BLaER1 treated with 17β-estradiol and CSF1 and Interleukin-3, amounts not matched to agents 10 nM and 100 nM (cell line): ENCODE results near the gene STEAP3.
A peak's percentile ranks its signal among the peaks of the same experiment; 100 is the strongest.

ENCODE experiments used
- H3K27ac ChIP-seq, 11 experiments: shearing (Covaris generic); formaldehyde crosslinking; 2 replicates each; pipeline ENCODE4 v1.8.1; 2022
- H3K27me3 ChIP-seq, 11 experiments: shearing (Covaris generic); formaldehyde crosslinking; 2 replicates each; pipeline ENCODE4 v1.8.1; 2022
- H3K36me3 ChIP-seq, 11 experiments: shearing (Covaris generic); formaldehyde crosslinking; 2 replicates each; pipeline ENCODE4 v1.8.1; 2022
- H3K4me1 ChIP-seq, 10 experiments: shearing (Covaris generic); formaldehyde crosslinking; 2 replicates each; pipeline ENCODE4 v1.8.1; 2022
- H3K4me2 ChIP-seq, 11 experiments: shearing (Covaris generic); formaldehyde crosslinking; 2 replicates each; pipeline ENCODE4 v1.8.1; 2022
- H3K4me3 ChIP-seq, 10 experiments: shearing (Covaris generic); formaldehyde crosslinking; 2 replicates each; pipeline ENCODE4 v1.8.1; 2022
- H3K9ac ChIP-seq, 11 experiments: shearing (Covaris generic); formaldehyde crosslinking; 2 replicates each; pipeline ENCODE4 v1.8.1; 2022
- H3K9me3 ChIP-seq, 11 experiments: shearing (Covaris generic); formaldehyde crosslinking; replicated peaks in 1 of 11; 2 replicates each; pipeline ENCODE4 v1.8.1; 2022
- H4K20me1 ChIP-seq, 11 experiments: shearing (Covaris generic); formaldehyde crosslinking; 2 replicates each; pipeline ENCODE4 v1.8.1; 2022
- Cebpa-rat ChIP-seq, 11 experiments: shearing (Covaris generic); IDR thresholded peaks; 2 replicates each; pipeline ENCODE4 v1.8.1; 2022

The STEAP3 gene

DNA sequence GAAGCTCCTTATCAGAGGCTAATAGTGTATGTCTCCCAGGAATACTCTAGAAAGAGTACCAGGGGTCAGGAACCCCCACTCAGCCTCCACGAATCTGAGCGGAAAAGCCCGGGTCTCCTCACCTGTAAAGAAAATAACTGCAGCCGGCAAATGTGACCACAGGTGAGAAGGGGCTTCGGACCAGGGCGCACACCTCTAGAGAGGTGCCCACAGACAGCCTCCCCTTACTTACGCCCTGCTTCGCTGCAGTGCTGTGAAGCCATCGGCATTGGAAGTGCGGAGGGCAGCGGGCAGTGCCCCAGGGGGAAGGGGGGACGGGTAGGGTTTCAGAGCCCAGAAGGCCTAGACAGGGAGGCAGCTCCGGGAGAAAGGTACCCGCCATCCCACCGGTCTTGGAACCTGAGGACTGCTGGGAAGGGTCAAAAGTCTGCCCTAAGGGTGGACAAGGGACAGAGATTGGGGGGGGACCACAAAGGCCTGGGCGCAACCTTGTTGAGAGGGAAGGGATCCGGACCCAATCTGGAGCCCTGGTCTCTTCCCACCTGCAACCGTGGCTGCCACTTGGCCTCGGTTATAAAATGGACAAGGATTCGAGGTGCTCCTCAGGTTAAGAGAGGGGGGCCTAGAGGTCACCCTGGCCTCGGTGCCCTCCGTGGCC lies 642 bp upstream of the STEAP3 start:
- peaks cover 20 to 38% (median 31%) of the 10 kb centered on the region in 10 experiments for H3K4me1 ChIP-seq
- peaks cover 0 to 8% (median 0%) of the 10 kb centered on the region in 11 experiments; a peak in 3 of 22 replicates for H3K36me3 ChIP-seq
- H3K27ac ChIP-seq = peak overlapping the region in 10 of 11 experiments; percentile 47 to 84 (median 70); a peak in 13 of 22 replicates
- no peak for TF ChIP-seq Cebpa-rat (IDR thresholded peaks at IDR 0.05)
- H3K9me3 ChIP-seq = no peaks in the 10 kb centered on the region
- peak overlapping the region; percentile 56 to 90 (median 73) for H3K4me3 ChIP-seq
- H3K4me2 ChIP-seq = peak overlapping the region; percentile 84 to 100 (median 97)
- peaks cover 0 to 5% (median 0%) of the 10 kb centered on the region in 11 experiments; a peak in 1 of 22 replicates for H3K27me3 ChIP-seq
- H3K9ac ChIP-seq = peak overlapping the region; percentile 69 to 84 (median 81); a peak in 21 of 22 replicates
- peaks cover 0 to 36% (median 0%) of the 10 kb centered on the region in 11 experiments; a peak in 8 of 22 replicates for H4K20me1 ChIP-seq

DNA sequence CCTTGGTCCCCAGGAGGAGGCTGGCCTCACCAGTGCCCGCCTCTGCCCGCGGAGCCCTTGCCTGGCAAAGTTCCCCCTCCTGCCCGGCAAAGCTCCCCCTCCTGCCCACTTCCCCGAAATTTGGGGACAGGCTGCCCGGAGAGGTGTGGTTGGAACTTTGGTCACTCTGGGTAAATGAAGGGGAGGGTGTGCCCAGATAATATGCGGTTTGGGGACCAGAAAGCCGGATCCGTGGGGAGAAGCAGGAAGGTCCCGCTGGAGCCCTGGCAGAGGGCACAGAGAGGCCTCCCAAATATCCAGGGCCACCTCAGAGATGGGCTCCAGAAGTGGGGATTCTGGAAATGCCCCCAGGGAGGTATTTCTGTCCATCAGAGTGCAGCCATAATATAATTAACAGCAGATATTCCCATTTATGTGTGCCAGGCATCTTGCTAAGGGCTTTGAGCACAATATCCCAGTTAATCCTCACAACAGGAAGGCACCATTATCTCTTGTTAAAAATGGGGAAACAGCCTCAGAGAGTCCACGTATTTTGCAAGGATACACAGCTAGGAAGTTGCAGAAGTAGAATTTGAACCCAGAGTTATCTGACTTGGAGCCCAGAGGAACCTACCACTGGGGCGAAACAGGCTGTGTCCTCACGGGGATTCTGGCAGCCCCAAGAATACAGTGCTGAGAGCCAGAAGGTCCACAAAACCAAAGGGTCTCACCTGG lies 914 bp downstream of the STEAP3 start:
- Histone ChIP-seq H3K4me1 (peaks cover 12 to 31% (median 24%) of the 10 kb centered on the region in 10 experiments), H3K4me2 (peak overlapping the region; percentile 84 to 100 (median 97)), H3K9me3 (no peaks in the 10 kb centered on the region), H4K20me1 (peaks cover 0 to 52% (median 0%) of the 10 kb centered on the region in 11 experiments; a peak in 8 of 22 replicates), H3K4me3 (peak overlapping the region; percentile 56 to 90 (median 73)), H3K36me3 (peaks cover 0 to 8% (median 0%) of the 10 kb centered on the region in 11 experiments; a peak in 5 of 22 replicates), H3K9ac (peak overlapping the region; percentile 69 to 84 (median 81)), H3K27ac (peak overlapping the region in 10 of 11 experiments; percentile 47 to 84 (median 70); a peak in 20 of 22 replicates), H3K27me3 (peaks cover 0 to 5% (median 0%) of the 10 kb centered on the region in 11 experiments; a peak in 1 of 22 replicates)
- TF ChIP-seq Cebpa-rat (IDR thresholded peaks at IDR 0.05) = no peak

DNA sequence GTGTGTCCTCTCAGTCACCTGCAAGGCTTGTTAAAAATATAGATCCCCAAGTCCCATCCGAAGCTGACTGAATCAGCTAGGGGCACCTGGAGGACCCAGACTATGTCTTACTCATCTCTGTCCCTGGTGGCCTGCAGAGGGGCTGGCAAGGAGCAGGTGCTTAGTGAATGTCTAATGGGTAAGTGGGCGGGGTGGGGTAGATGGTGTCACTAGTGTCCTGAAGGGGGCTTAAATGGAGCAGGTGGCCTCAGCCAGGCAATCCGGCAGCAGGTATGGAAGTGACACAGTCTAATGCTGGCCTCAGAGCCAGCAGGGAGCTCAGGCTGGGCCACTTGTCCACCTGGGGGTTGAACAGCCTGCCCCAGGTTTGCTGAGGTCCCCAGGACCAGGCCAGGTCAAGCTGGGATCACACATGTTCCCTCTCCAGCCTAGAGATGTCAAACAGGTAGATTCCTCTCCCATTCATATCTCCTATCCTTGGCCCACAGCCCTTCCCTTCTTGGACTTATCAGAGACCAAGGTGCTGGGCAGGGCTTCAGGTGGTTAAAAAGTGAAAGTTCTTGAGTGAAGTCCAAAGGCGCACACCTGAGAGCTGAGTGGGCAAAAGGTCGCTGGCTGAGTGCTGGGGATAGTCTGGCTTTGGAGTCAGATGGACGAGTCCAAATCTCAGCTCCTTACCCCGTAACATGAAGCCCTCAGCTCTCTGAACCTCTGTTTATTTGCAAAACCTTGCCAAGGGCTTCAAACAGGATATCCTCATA lies 1.7 kb downstream of the STEAP3 start:
- H3K4me2 ChIP-seq = peak overlapping the region in 10 of 11 experiments; percentile 84 to 100 (median 96); a peak in 16 of 22 replicates
- H3K27me3 ChIP-seq = peaks cover 0 to 5% (median 0%) of the 10 kb centered on the region in 11 experiments; a peak in 1 of 22 replicates
- no peak overlapping the region for H3K9ac ChIP-seq
- peaks cover 0 to 59% (median 0%) of the 10 kb centered on the region in 11 experiments; a peak in 9 of 22 replicates for H4K20me1 ChIP-seq
- H3K4me1 ChIP-seq = peaks cover 12 to 32% (median 24%) of the 10 kb centered on the region in 10 experiments
- TF ChIP-seq Cebpa-rat (IDR thresholded peaks at IDR 0.05) = no peak
- peak overlapping the region in 3 of 10 experiments; percentile 70 to 90 (median 70); a peak in 7 of 20 replicates for H3K4me3 ChIP-seq
- H3K27ac ChIP-seq = no peak overlapping the region
- peaks cover 0 to 8% (median 0%) of the 10 kb centered on the region in 11 experiments; a peak in 5 of 22 replicates for H3K36me3 ChIP-seq
- H3K9me3 ChIP-seq = no peaks in the 10 kb centered on the region

DNA sequence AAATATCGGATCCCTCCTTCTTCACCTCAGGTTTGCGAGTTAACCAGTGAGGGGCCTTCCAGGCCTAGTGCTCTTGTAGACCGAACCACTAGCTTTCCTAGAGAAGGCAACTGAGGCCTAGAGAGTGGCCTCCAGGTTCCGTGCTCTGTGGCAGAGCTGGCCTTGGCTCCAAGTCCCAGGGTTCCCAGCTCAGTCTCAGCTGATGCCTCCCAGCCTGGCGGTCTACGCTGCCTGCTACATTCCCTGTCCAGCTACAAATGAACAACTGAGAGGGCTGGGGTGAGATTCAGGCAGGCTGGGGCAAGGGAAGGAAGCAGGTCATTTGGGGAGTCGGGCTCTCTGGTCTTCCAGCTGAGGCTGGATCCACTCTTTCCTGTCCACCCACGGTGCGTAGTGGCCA lies 2.3 kb downstream of the STEAP3 start:
- peak overlapping the region in 3 of 11 experiments; percentile 96 to 99 (median 97); a peak in 6 of 22 replicates for H3K4me2 ChIP-seq
- TF ChIP-seq Cebpa-rat (IDR thresholded peaks at IDR 0.05) = no peak

DNA sequence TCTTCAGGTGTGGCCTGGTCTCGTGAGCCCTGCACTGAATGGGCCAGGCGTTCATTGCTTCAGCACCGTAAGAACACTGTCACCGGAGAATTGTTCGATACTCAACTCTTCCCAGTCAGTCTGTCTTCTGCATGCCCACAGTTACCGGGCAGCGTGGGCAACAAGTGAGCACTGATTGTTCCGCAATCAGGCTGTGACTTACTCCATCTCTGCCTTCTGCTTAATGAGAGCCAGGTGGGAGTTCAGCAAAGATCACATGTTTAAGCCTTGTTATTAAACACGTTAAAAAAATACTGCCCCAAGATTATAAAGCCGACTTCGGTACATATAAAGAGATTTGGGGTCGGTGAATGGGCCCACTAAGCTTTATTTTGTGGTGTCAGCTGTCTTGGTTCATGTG lies 3.7 kb downstream of the STEAP3 start:
- Histone ChIP-seq H3K4me2 (no peak overlapping the region), H3K27ac (no peak overlapping the region), H3K9ac (no peak overlapping the region), H3K36me3 (peaks cover 0 to 8% (median 0%) of the 10 kb centered on the region in 11 experiments; a peak in 5 of 22 replicates), H3K27me3 (peaks cover 0 to 5% (median 0%) of the 10 kb centered on the region in 11 experiments; a peak in 1 of 22 replicates), H3K4me1 (peaks cover 12 to 53% (median 28%) of the 10 kb centered on the region in 10 experiments), H3K9me3 (no peaks in the 10 kb centered on the region), H3K4me3 (no peak overlapping the region), H4K20me1 (peaks cover 0 to 80% (median 4%) of the 10 kb centered on the region in 11 experiments; a peak in 9 of 22 replicates)
- no peak for TF ChIP-seq Cebpa-rat (IDR thresholded peaks at IDR 0.05)

More for the DNA sequence above, 2.3 kb downstream of the STEAP3 start:
- peaks cover 0 to 65% (median 0%) of the 10 kb centered on the region in 11 experiments; a peak in 9 of 22 replicates for H4K20me1 ChIP-seq
- no peak overlapping the region for H3K4me3 ChIP-seq
- H3K9me3 ChIP-seq = no peaks in the 10 kb centered on the region
- peaks cover 0 to 8% (median 0%) of the 10 kb centered on the region in 11 experiments; a peak in 5 of 22 replicates for H3K36me3 ChIP-seq
- H3K27me3 ChIP-seq = peaks cover 0 to 5% (median 0%) of the 10 kb centered on the region in 11 experiments; a peak in 1 of 22 replicates
- peaks cover 12 to 39% (median 24%) of the 10 kb centered on the region in 10 experiments for H3K4me1 ChIP-seq
- no peak overlapping the region for H3K9ac ChIP-seq
- no peak overlapping the region for H3K27ac ChIP-seq

DNA sequence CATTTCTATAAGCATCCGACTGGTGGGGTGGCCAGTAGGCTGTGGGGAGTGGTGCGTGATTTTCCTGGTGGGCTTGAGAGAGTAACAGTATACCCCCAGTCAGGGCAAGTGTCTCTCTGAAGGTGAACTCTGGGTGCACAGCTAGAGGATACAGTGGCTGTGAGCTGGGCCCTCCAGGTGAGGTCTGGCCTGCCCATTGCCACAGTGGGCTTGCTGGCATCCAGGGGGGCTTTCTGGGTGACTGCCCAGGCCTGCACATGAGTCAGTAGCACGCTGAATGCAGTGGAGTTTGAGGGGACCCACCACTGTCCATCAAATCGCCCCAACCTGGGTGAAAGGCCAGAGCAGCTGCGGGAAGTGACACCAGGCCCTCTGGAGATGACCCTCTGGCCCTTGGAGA lies 4.5 kb downstream of the STEAP3 start:
- Histone ChIP-seq H3K4me1 (peaks cover 12 to 57% (median 24%) of the 10 kb centered on the region in 10 experiments), H3K4me2 (no peak overlapping the region), H3K36me3 (peaks cover 0 to 8% (median 0%) of the 10 kb centered on the region in 11 experiments; a peak in 5 of 22 replicates), H4K20me1 (peaks cover 0 to 88% (median 4%) of the 10 kb centered on the region in 11 experiments; a peak in 9 of 22 replicates), H3K9me3 (no peaks in the 10 kb centered on the region), H3K9ac (no peak overlapping the region), H3K27me3 (peaks cover 0 to 5% (median 0%) of the 10 kb centered on the region in 11 experiments; a peak in 1 of 22 replicates), H3K27ac (no peak overlapping the region), H3K4me3 (no peak overlapping the region)
- TF ChIP-seq Cebpa-rat (IDR thresholded peaks at IDR 0.05) = no peak

DNA sequence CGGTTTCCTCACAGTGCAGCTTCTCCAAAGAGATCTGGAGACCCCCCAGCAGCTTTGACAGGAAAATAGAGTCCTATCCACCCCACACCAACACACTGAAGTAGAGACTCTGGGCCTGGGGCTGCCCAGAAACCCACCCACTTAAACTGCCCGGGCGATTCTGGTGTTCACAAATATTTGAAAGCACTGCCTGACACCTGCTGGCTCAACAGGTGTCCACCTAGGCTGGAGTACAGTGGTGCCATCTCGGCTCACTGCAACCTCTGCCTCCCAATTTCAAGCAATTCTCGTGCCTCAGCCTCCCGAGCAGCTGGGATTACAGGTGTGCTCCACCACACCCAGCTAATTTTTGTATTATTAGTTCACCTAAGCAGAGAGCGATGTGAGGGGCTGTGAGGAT lies 5.3 kb downstream of the STEAP3 start:
- H3K9me3 ChIP-seq = no peaks in the 10 kb centered on the region
- TF ChIP-seq Cebpa-rat (IDR thresholded peaks at IDR 0.05) = no peak
- H3K27ac ChIP-seq = no peak overlapping the region
- H3K36me3 ChIP-seq = peaks cover 0 to 8% (median 0%) of the 10 kb centered on the region in 11 experiments; a peak in 5 of 22 replicates
- peaks cover 10 to 58% (median 18%) of the 10 kb centered on the region in 10 experiments for H3K4me1 ChIP-seq
- H3K4me3 ChIP-seq = no peak overlapping the region
- no peak overlapping the region for H3K9ac ChIP-seq
- H4K20me1 ChIP-seq = peaks cover 0 to 96% (median 4%) of the 10 kb centered on the region in 11 experiments; a peak in 10 of 22 replicates
- no peak overlapping the region for H3K4me2 ChIP-seq
- H3K27me3 ChIP-seq = peaks cover 0 to 5% (median 0%) of the 10 kb centered on the region in 11 experiments; a peak in 1 of 22 replicates

DNA sequence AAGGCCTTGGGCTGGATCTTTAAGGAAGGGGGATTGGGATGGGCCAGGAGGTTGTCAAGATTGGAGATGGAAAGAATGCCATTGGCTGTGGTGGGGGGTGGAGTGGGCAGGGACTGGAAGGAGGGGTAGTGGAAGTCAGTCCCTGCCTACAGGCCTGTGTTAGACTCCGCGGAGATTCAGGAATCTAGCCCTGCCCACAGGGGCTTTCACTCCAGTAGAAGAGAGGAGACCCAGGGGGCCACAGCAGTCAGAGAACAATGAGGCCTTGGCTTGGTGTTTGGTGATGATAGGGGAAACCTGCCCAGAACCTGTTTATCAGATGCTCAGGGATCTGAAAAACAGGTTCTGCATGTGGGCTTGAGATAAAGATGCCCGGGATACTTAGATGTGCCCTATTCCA lies 6.1 kb downstream of the STEAP3 start:
- Histone ChIP-seq H3K4me2 (no peak overlapping the region), H4K20me1 (peaks cover 0 to 99% (median 5%) of the 10 kb centered on the region in 11 experiments; a peak in 11 of 22 replicates), H3K9me3 (no peaks in the 10 kb centered on the region), H3K27ac (no peak overlapping the region), H3K27me3 (no peaks in the 10 kb centered on the region), H3K4me3 (no peak overlapping the region), H3K36me3 (peaks cover 0 to 8% (median 0%) of the 10 kb centered on the region in 11 experiments; a peak in 5 of 22 replicates), H3K4me1 (peaks cover 2 to 51% (median 11%) of the 10 kb centered on the region in 10 experiments; a peak in 17 of 20 replicates), H3K9ac (no peak overlapping the region)
- no peak for TF ChIP-seq Cebpa-rat (IDR thresholded peaks at IDR 0.05)
